GM18526 (cell line): ENCODE data around the gene HILPDA.

Source experiments
- POLR2A ChIP-seq: IDR thresholded peaks from 3 replicates; pipeline ENCODE4 v1.6.1; 2011; ENCODE audit not compliant: insufficient read length; ENCODE audit errors: extremely low read depth

Gene HILPDA

GRCh38 chr7:128424686-128425275 is 30.9 kb upstream of the HILPDA start:
- TF ChIP-seq POLR2A: no peak

DNA sequence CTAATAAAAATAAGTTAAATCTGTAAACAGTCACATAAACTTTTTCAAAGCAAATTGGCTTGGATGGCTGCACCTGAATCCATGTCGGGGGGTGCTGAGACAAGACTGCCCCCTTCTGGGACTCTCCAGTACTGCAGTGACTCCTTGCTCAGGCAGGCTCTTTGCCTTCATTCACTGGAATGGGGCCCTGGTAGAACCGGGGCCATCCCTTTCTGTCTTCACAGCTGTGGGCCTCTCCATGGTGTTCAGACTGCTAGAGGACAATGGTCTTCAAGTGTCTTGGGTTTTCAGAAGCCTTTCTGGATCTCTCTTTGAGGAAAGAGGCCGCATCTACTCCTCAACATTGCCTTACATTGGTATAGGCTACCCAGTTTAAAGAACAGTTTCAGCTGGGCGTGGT is 29.8 kb upstream of the HILPDA start:
- TF ChIP-seq POLR2A: no peak

DNA sequence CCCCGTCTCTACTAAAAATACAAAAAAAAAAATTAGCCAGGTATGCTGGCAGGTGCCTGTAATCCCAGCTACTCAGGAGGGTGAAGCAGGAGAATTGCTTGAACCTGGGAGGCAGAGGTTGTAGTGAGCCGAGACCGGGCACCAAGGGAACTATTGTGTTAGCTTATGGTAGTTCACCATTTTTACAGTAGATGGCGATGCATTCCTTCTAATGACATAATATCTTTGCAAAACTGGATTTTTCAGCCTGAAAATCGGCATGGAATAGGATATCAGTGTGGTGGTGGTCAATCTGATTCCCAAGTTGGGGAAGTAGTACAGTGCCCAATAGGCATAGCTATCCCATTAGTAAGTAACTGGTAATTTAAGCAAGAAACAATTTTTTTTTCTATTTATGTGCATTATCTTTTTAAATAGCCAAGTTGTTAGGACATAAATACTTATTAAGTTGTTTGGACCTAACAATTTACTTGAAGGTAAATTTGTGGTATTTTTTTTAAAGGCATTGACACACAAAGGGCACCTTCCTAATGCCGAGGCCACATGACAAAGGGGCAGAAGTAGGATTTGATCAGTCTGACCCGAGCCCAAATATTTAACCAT is 28.3 kb upstream of the HILPDA start:
- TF ChIP-seq POLR2A: no peak

DNA sequence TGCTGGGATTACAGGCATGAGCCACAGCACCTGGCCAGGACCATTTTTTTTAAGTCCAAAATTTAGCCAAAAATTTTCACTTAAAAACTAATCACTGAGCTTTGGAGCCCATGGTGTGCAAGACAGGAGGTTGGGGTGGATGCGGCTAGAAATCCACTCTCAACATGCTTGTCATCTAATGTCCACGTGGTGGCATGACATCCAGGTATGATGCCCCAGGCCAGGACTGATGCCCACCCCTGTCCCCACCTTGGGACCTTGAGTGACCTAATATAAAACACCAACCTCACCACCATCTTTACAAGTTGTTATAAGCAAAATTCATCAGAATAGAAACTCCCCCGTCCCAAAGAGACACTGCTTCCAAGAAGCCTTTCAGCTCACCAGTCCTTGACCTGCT is 25.5 kb upstream of the HILPDA start:
- TF ChIP-seq POLR2A: no peak

DNA sequence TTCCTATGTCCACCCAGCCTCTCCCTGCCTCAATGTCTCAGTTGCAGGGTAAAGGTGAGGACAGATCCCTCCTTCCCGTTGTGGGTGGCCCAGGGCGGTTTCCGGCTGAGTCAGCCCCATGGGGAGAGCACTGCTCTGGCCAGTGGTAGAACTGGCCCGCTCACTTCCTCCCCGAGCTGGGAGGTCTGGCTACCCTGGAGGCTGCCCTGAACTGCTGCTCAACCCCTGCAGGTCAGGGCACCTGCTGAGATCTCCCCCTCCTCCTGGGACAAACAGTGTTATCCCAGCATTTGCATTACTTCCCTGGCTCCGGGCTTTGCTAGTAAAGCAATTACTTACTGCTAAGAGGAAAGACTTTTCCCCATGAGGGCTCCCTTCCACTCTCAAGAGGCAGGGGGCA is 24.5 kb upstream of the HILPDA start:
- no peak for TF ChIP-seq POLR2A

DNA sequence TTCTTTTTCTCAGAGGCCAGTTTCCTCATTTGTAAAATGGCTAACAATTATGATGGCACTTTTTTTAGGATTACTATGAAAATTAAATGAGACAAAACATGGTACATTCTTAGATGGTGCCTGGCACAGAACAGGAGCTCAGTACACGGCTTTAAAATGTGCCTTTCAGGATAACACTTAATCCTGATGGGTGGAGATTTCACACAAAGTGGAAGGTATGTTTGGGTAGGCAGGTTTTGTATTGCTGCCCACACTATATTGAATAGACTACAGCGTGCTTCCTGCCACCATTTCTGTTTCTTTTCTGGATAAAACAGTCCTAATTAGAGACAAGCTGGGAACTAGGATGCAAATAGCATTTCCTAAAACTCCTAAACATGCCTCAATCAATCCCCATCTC is 23.9 kb upstream of the HILPDA start:
- no peak for TF ChIP-seq POLR2A

DNA sequence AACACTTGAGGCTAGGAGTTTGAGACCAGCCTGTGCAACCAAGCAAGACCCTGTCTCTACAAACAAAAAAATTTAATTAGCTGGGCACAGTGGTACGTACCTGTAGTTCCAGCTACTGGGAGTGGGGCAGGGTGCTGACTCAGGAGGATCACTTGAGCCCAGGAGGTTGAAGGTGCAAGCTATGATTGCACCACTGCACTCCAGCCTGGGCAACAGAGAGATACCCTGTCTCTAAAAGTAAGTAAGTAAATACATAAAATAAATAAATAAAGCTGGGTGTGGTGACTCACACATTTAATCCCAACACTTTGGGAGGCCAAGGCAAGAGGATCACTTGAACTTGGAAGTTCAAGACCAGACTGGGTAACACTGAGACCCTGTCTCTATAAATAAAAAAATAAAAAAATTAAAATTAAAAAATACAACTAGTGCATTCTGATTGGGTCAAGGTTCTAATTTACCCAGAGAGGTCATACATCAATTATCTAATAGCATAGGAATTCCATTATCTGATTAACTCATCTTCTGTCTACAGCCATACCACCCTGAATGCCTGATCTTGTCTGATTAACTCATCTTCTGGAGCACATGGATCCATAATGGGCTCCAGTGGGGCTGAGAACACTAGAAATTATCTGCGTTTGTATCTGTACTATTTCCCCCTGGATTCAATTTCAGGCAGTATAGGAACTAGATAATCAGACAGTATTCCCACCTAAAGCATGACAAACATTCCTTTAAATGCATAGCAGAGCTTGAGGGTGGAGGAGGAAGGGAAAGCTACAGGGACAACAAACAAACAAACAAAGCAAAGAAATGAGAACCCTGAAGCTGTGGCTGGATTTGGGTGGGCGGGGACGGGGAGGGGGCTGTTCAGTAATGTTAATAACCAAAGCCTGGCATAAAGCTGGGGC is 21.0 kb upstream of the HILPDA start:
- TF ChIP-seq POLR2A: no peak

GRCh38 chr7:128435327-128435686 is 20.4 kb upstream of the HILPDA start:
- no peak for TF ChIP-seq POLR2A

GRCh38 chr7:128437426-128438332 is 18.0 kb upstream of the HILPDA start:
- TF ChIP-seq POLR2A: no peak

- TF ChIP-seq POLR2A: no peak
Measured at GRCh38 chr7:128442356-128442755, 13.3 kb upstream of the HILPDA start.

DNA sequence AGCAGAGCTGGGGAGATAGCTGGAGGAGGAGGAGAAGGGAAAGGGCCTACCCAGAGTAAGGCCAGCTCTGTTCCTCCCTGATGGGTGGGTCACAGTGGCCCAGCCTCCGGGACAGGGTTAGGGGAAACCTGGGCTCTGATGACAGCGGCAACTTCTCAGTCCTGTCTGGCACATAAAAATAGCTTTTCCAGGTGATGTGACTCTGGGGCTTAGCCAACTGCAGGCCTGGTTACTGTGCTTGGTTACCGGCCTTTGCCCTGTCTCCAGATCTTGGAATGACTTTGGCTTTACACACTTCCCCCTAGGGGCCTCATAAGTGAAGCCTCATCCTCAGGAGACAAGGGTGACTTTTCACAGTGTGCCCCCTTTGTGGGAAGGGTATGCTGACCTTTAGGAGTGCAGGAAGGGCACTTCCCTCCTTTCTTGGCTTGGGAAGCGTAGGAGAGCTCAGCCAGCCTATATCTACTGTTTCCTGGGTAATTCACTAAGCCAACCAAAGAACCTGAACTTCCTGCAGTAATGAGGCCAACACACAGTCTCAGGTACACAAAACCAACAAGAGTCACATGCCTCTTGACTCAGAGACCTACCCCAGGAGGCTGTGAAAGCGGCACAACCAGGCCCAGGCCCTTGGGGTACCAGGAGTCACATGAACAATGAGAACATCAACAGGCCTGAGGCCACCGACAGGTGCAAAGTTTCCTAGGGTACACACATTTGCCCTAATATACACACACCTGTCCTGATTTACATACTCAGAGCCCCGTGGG is 11.7 kb upstream of the HILPDA start:
- TF ChIP-seq POLR2A: no peak

DNA sequence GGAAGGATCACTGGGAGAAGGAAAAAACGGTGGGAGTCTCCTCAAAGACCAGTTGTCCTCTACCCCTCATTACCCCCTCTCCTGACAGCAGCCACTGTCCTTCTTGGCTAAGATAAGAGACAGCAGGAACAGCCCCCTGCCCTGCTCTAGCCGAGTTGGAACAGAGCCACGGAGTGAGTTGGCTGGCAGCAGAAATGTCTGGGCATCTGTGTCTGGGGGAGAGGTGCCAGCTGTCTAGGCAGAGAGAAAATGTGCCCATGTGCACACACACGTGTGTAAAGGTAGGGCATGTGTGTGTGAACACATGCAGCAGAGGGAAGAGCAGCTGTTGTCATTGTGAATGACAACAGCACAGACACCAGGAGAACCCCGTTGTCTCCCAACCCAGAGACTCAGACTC is 9.4 kb upstream of the HILPDA start:
- no peak for TF ChIP-seq POLR2A

DNA sequence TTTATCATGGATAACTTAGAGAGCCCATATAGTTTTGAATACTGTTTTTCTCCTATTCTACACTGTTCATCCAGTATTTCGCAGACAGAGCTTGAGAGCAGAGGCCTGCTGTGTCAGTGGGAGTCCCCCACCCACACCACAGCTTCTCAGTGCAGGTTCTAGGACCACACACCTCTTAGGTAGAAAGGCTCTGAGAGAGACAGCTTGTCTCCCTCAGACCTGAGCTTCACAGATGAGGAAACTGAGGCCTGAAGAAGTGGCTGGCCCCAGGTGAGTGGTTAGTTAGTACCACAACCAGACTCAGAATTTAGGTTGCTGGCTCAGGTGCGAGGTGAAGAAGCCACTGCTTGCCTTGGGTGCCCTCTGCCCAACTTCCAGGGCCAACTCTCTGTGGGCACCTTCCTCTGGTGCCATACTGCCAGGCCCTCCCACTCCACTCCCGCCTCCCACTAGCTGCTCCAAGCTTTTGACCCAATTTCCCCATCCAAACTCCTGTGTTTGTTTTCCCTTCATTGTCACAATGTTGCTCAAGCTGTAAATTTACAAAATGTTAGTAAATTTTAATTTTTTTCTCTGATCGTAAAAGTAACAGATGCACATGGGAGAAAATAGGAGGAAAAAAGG is 7.6 kb upstream of the HILPDA start:
- no peak for TF ChIP-seq POLR2A

DNA sequence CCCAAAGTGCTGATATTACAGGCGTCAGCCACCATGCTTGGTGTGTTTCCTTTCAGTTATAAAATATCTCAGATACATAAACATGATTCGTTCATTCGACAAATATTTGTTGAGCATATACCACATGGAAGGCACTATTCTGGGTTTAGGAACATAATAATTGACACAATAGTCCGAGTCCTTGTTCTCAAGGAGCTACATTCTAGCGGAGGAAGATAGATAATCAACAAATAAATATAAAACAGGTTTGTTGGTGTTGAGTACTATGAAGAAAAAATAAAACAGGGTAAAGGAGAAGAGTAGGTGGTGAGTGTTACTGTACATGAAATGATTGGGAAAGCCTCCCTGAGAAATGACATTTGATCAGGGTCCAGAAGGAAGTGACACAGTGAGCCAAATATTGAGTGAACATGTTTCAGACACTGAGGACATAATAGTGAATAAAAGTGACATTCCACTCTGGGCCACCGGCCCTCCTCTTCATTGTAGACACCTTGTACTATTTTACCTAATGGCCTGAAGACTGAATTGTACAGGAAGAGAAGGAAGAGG is 6.9 kb upstream of the HILPDA start:
- no peak for TF ChIP-seq POLR2A
